D721Med (cell line): ENCODE data around the gene NDUFA12.

Experiments
- DNase-seq: peaks from one replicate; pipeline ENCODE4 v3.0.0; 2011; ENCODE audit warnings: low spot score; ENCODE audit not compliant: insufficient read length
- FAIRE-seq: peaks from 2 replicates; lab custom pipeline; 2011; peaks lifted over from hg19 to GRCh38; lab: Jason Lieb, UNC
- CTCF ChIP-seq: IDR thresholded peaks from 2 replicates; pipeline ENCODE4 v1.5.1; 2012; ENCODE audit warnings: mild to moderate bottlenecking, control low read depth; ENCODE audit not compliant: insufficient read depth; ENCODE audit errors: missing control alignments

Gene NDUFA12

DNA sequence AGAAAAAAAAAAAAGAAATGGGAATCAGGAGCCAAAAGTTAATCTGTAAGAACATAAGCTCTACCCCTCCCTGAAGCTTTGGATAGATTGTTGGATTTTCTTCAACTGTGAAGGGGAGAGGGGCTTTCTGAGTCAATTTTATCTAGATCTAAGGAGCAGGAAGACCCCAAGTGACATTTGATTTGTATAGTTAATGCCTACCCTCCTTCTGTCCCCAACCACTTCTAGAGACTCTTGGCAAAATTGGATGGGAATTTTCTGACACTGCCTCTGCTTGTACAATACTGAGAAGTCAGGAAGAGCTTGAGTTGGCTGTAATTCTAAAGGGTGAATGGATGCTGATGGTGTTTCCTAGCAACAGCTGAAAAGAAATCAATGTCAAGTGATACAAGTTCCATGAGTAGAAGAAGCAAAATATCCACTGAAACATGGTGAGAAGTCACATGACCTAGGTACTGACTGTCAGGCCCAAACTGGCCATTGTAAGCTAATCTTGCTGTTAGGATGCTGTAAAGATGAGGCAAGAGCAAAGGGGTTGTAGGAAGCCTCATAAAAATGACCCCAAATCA, 42.2 kb downstream of the NDUFA12 start:
- no peak for DNase-seq
- no peak for TF ChIP-seq CTCF
- FAIRE-seq: no peak

DNA sequence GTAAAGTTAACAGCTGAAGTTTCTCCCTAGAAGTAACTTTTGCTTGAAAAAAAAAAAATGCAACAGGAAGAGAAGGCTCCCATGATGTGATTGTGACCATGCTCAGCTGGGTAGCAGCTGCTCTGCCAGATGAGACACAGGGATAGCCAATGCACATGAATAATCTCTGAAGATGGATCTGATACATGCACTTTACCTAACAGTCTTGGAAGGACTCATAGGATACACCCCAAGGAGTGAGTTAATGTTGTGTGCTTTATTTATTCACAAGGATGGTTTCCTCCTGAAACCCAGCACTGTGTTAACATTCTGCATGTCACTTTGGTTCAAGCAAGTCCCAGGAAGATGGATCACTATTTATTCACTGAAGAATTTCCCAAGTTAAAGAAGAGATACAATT, 46.5 kb downstream of the NDUFA12 start:
- DNase-seq: no peak
- no peak for TF ChIP-seq CTCF
- FAIRE-seq: no peak

- DNase-seq (no peak), FAIRE-seq (no peak)
- TF ChIP-seq CTCF: no peak
Observed at GRCh38 chr12:94954948-94955592, 48.4 kb downstream of the NDUFA12 start.

- DNase-seq: no peak
- FAIRE-seq: no peak
- no peak for TF ChIP-seq CTCF
Observed at GRCh38 chr12:94954029-94954685, 49.3 kb downstream of the NDUFA12 start.

- no peak for FAIRE-seq
- no peak for TF ChIP-seq CTCF
- DNase-seq: no peak
Observed at GRCh38 chr12:94952325-94952724, 51.2 kb downstream of the NDUFA12 start.

DNA sequence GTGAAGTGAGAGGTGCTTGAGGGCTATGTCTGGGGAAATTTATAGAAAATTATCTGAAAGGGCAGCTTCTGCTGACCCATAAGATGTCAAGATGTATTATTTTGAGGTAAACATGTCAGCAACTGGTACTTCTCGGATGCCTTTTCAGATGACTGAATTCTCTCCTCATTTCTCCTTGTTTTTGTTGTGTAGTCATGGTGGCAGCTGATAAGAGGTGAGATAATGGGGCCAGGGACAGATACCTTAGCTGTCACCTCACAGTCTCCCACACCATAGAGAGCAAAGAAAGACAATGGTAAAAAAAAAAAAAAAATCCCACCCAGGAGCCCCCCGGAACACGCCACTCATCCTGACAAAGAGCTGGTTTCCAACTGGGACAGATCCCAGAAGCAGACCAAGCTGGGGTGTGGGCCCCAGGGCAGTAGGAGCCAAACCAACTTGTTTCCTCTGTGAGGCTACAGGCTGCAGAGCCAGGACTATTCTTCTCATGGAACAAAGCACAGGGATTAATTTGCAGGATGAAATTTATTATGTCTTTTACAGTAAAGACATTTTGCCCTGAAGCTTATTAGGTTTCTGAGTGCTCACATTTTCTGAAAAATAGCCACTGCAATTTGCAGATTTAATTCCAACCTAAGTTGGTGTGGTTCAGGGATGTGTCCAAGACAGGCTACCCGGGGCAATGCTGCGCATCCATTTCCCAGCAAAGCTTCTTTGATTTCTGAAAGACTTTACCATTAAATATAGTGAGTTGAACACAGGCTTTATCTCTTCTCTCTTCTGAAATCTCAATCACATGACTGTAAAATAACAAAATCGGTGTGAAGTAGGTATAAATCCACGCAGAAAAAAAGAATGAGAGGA, 52.2 kb downstream of the NDUFA12 start:
- no peak for TF ChIP-seq CTCF
- no peak for DNase-seq
- no peak for FAIRE-seq
